HL-60 (cell line): Measurements from ENCODE around the gene CDR2L.

Experiments
- DNase-seq, 2 experiments: peaks; one replicate each; pipeline ENCODE4 v3.0.0-alpha.2; 2010 to 2020; ENCODE audit warnings: low read depth in 1 of 2, low spot score in 1 of 2
- H3K27ac ChIP-seq: fragments of 250-450 bp; sonication (Bioruptor Pico); replicated peaks from 2 replicates; pipeline ENCODE4 v1.5.1; 2020; ENCODE audit warnings: mild to moderate bottlenecking, moderate library complexity
- H3K27me3 ChIP-seq: fragments of 250-450 bp; sonication (Bioruptor Pico); 2 replicates; pipeline ENCODE4 v1.5.1; 2021; ENCODE audit warnings: mild to moderate bottlenecking, moderate library complexity; ENCODE audit not compliant: insufficient read depth, poor library complexity, severe bottlenecking
- H3K4me3 ChIP-seq: replicated peaks from 2 replicates; pipeline ENCODE4 v1.5.1; 2011; ENCODE audit warnings: mild to moderate bottlenecking, control low read depth, low read length; ENCODE audit not compliant: insufficient read depth
- GABPA ChIP-seq: IDR thresholded peaks from 2 replicates; pipeline ENCODE4 v1.6.1; 2012; ENCODE audit warnings: low read depth
- POLR2AphosphoS5 ChIP-seq: IDR thresholded peaks from 2 replicates; pipeline ENCODE4 v1.6.1; 2012; ENCODE audit warnings: low read depth
- SPI1 ChIP-seq: IDR thresholded peaks from 2 replicates; pipeline ENCODE4 v1.6.1; 2012; ENCODE audit warnings: low read depth, mild to moderate bottlenecking, borderline replicate concordance
- TF ChIP-seq, protein P1 (sequence below): IDR thresholded peaks from 2 replicates; pipeline ENCODE4 v1.6.1; 2012; ENCODE audit warnings: low read depth; ENCODE audit not compliant: insufficient replicate concordance
- TF ChIP-seq, protein P2 (sequence below): IDR thresholded peaks from one replicate; pipeline ENCODE4 v1.5.1; 2011; ENCODE audit warnings: low read length, control low read depth, inconsistent platforms; ENCODE audit not compliant: insufficient read depth

CDR2L gene

DNA sequence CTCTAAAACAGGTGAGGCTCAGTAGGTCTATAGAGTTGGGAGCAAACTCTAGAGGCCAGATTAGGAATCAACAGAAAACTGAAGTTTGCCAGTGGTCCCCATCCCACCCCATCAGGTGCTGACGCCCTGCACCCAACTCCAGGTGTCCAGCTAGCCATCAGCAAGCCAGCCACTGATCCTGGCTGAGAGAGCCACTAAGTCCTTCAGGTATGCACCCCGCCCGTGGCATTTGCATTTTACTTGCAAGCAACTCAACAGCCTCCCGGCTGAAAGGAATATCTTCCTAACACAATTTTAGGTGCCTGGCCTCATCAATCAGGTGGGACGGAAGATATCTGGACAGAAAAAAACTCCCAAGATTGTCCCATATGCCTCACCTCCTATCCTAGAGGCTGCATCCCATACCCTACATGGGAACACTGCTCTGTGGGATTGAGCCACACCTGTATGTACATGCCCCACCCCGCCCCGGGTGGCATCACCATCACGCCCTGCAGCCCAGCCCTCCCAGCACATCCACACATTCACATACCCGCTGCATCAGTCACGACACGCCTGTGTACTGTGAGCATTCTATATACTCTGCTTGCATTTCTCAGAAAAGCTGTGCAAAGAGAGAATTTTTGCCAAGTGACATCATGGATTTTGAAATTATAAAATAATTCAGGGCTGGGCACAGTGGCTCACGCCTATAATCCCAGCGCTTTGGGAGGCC lies 43.5 kb upstream of the CDR2L start:
- H3K27ac ChIP-seq: no peak overlapping the region
- H3K27me3 ChIP-seq: peaks cover 2% of the 10 kb centered on the region
- DNase-seq: no peak
- no peak overlapping the region for H3K4me3 ChIP-seq
- TF ChIP-seq SPI1 (no peak), POLR2AphosphoS5 (no peak), GABPA (no peak)
- TF ChIP-seq, protein P1, sequence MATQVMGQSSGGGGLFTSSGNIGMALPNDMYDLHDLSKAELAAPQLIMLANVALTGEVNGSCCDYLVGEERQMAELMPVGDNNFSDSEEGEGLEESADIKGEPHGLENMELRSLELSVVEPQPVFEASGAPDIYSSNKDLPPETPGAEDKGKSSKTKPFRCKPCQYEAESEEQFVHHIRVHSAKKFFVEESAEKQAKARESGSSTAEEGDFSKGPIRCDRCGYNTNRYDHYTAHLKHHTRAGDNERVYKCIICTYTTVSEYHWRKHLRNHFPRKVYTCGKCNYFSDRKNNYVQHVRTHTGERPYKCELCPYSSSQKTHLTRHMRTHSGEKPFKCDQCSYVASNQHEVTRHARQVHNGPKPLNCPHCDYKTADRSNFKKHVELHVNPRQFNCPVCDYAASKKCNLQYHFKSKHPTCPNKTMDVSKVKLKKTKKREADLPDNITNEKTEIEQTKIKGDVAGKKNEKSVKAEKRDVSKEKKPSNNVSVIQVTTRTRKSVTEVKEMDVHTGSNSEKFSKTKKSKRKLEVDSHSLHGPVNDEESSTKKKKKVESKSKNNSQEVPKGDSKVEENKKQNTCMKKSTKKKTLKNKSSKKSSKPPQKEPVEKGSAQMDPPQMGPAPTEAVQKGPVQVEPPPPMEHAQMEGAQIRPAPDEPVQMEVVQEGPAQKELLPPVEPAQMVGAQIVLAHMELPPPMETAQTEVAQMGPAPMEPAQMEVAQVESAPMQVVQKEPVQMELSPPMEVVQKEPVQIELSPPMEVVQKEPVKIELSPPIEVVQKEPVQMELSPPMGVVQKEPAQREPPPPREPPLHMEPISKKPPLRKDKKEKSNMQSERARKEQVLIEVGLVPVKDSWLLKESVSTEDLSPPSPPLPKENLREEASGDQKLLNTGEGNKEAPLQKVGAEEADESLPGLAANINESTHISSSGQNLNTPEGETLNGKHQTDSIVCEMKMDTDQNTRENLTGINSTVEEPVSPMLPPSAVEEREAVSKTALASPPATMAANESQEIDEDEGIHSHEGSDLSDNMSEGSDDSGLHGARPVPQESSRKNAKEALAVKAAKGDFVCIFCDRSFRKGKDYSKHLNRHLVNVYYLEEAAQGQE: no peak
- TF ChIP-seq, protein P2, sequence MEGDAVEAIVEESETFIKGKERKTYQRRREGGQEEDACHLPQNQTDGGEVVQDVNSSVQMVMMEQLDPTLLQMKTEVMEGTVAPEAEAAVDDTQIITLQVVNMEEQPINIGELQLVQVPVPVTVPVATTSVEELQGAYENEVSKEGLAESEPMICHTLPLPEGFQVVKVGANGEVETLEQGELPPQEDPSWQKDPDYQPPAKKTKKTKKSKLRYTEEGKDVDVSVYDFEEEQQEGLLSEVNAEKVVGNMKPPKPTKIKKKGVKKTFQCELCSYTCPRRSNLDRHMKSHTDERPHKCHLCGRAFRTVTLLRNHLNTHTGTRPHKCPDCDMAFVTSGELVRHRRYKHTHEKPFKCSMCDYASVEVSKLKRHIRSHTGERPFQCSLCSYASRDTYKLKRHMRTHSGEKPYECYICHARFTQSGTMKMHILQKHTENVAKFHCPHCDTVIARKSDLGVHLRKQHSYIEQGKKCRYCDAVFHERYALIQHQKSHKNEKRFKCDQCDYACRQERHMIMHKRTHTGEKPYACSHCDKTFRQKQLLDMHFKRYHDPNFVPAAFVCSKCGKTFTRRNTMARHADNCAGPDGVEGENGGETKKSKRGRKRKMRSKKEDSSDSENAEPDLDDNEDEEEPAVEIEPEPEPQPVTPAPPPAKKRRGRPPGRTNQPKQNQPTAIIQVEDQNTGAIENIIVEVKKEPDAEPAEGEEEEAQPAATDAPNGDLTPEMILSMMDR: no peak

DNA sequence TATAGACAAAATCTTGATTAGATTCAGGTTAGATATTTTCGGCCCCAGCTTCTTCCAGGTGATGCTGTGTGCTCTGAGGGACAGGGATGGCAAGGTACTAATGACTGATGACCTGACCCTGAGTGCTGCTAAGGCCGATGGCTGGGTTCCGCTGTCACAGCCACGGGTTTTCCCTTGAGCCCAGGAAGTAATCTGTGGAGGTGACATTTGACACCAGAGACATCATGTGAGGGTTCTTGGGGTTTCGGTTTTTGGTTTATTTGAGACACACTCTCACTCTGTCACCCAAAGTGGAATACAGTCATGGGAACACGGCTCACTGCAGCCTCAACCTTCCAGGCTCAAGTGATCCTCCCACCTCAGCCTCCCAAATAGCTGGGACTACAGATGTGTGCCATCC lies 41.9 kb upstream of the CDR2L start:
- DNase-seq: no peak

DNA sequence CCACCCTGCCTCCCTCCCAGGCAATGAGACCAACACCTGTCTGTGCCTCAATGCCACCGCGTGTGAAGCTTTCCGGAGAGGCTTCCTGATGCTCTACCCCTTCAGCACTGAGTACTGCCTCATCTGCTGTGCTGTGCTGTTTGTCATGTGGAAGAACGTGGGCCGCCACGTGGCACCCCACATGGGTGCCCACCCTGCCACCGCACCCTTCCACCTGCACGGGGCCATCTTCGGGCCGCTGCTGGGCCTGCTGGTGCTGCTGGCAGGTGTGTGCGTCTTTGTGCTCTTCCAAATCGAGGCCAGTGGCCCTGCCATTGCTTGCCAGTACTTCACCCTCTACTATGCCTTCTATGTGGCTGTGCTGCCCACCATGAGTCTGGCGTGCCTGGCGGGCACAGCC lies 40.8 kb upstream of the CDR2L start:
- DNase-seq: no peak
- Histone ChIP-seq H3K27ac (no peak overlapping the region), H3K27me3 (peaks cover 2% of the 10 kb centered on the region), H3K4me3 (no peak overlapping the region)
- TF ChIP-seq GABPA (no peak), SPI1 (no peak), POLR2AphosphoS5 (no peak)
- TF ChIP-seq, protein P1: no peak
- TF ChIP-seq, protein P2: no peak

More for the DNA sequence above, 41.9 kb upstream of the CDR2L start:
- peaks cover 2% of the 10 kb centered on the region for H3K27me3 ChIP-seq
- H3K27ac ChIP-seq: no peak overlapping the region
- no peak overlapping the region for H3K4me3 ChIP-seq
- no peak for TF ChIP-seq SPI1
- no peak for TF ChIP-seq GABPA
- TF ChIP-seq, protein P2: no peak
- TF ChIP-seq, protein P1: no peak
- no peak for TF ChIP-seq POLR2AphosphoS5
